Cardiac fibroblast (primary cell): ENCODE measurements around the gene RCSD1.
"Not testable (repeated sequence)": the region's sequence is repeated elsewhere in the genome, so short reads cannot be mapped to it uniquely, and the experiment has no call there.

Source experiments
- DNase-seq, 2 donors: peaks; one replicate each; pipeline versions ENCODE4 v3.0.0 to v3.0.0-alpha.2; 2010; ENCODE audit warnings: low read depth in 2 of 2
- H3K4me3 ChIP-seq, 2 donors: replicated peaks in 1 of 2; 1 replicate in 1 of 2; 2 replicates in 1 of 2; pipeline ENCODE4 v1.5.1; 2011; ENCODE audit warnings: low read depth in 2 of 2, low read length in 2 of 2, mild to moderate bottlenecking in 2 of 2, moderate library complexity in 1 of 2
- CTCF ChIP-seq: IDR thresholded peaks from one replicate; pipeline ENCODE4 v1.5.1; 2011; ENCODE audit warnings: low read depth, mild to moderate bottlenecking, low read length, inconsistent platforms

Gene RCSD1

GRCh38 chr1:167602840-167603239 is 27.2 kb upstream of the RCSD1 start:
- no peak overlapping the region for H3K4me3 ChIP-seq
- TF ChIP-seq CTCF, result no peak
- no peak for DNase-seq

GRCh38 chr1:167605576-167605975 is 24.5 kb upstream of the RCSD1 start:
- DNase-seq, result no peak
- TF ChIP-seq CTCF, result no peak
- H3K4me3 ChIP-seq, result no peak overlapping the region

GRCh38 chr1:167611983-167612382 is 18.0 kb upstream of the RCSD1 start:
- no peak for TF ChIP-seq CTCF
- no peak overlapping the region for H3K4me3 ChIP-seq
- DNase-seq, result no peak

- DNase-seq, result no peak
- no peak for TF ChIP-seq CTCF
Observed at GRCh38 chr1:167612587-167613385, 17.2 kb upstream of the RCSD1 start.

GRCh38 chr1:167613984-167614383 is 16.0 kb upstream of the RCSD1 start:
- not testable (repeated sequence) for DNase-seq, H3K4me3 ChIP-seq

More at GRCh38 chr1:167612587-167613385, 17.2 kb upstream of the RCSD1 start:
- H3K4me3 ChIP-seq, result no peak overlapping the region

- H3K4me3 ChIP-seq, result no peak overlapping the region
- DNase-seq, result no peak
- TF ChIP-seq CTCF, result no peak
Observed at GRCh38 chr1:167614851-167615250, 15.2 kb upstream of the RCSD1 start.

- no peak overlapping the region for H3K4me3 ChIP-seq
- TF ChIP-seq CTCF, result no peak
Observed at GRCh38 chr1:167616521-167616920, 13.5 kb upstream of the RCSD1 start.

More at GRCh38 chr1:167616521-167616920, 13.5 kb upstream of the RCSD1 start:
- DNase-seq, result no peak
